ENCODE data around the gene LIPC.
A peak's percentile ranks its signal among the peaks of the same experiment; 100 is the strongest.

LIPC gene

GRCh38 chr15:58407236-58407775 is 24.5 kb upstream of the LIPC start:
- DNase-seq, result no peak

- DNase-seq, result no peak
Measured at GRCh38 chr15:58407778-58408177, 24.0 kb upstream of the LIPC start.

GRCh38 chr15:58409861-58410260 is 21.9 kb upstream of the LIPC start:
- no peak for DNase-seq

DNA sequence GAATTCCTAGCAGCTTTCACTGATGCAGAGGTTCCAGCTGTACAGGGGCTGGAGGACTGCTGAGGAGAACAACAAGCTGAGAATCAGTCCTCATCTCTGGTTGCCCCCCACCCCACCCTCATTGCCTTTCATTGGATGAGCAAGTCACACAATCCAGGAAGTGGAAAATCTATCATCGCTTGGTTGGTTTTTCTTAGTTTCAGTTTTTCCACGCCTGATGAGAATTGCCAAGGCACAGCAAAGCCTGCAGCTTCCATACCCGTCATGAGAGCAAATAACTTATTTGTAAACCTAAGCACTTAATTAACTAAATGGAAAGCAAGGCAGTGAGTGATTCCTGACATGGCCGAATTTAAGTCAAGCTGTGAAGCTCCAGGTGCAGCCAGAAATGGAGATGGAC is 21.4 kb upstream of the LIPC start:
- peak; percentile 49 for DNase-seq

GRCh38 chr15:58413253-58413652 is 18.5 kb upstream of the LIPC start:
- no peak for DNase-seq

DNA sequence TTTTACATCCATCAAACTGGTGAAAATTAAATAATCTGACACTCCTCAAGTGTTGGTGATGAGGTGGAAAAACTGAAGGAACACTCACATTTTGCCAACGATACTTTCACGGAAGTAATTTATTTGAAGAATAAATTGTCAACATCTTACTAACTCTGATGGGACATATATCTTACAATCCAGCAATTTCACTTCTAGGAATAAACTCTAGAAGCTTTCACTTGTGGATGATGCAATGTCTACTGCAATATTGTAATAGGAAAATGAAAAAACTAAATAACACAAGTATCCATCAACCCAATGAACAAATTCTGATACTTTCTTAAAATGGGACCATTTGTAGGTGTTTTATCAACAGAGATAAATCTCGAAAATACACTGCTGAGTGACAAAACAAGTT is 16.2 kb upstream of the LIPC start:
- DNase-seq, result no peak

DNA sequence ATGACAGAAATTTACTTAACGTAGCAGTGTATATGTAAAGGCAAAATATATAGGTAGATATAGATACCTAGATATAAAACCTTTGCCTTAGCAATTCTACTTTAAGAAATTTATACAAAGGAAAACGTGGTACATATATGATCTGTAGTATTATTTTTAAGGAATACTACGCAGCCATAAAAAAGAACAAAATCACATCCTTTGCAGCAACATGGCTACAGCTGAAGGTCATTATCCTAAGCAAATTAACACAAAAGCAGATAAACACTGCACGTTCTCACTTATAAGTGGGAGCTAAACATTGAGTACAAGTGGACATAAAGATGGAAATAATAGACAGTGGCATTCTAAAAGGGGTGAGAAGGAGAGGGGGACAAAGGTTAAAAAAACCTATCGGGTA is 14.8 kb upstream of the LIPC start:
- no peak for DNase-seq

DNA sequence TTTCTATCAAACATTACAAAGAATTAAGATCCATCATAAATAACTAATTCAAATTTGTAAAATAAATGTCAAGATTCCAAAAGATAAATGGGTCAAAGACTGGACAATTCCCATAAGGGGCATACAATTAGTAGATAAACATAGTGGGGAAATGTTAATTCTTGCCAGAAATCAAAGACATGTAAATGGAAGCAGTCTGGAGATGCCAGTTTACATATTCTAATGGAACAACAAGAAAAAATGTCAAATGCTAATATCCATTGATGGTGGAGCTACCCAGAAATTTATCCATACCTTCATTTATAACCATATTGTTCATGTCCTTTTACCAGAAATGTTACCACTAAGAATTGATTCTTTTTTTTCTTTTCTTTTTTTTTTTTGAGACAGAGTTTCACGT is 13.7 kb upstream of the LIPC start:
- DNase-seq, result no peak

DNA sequence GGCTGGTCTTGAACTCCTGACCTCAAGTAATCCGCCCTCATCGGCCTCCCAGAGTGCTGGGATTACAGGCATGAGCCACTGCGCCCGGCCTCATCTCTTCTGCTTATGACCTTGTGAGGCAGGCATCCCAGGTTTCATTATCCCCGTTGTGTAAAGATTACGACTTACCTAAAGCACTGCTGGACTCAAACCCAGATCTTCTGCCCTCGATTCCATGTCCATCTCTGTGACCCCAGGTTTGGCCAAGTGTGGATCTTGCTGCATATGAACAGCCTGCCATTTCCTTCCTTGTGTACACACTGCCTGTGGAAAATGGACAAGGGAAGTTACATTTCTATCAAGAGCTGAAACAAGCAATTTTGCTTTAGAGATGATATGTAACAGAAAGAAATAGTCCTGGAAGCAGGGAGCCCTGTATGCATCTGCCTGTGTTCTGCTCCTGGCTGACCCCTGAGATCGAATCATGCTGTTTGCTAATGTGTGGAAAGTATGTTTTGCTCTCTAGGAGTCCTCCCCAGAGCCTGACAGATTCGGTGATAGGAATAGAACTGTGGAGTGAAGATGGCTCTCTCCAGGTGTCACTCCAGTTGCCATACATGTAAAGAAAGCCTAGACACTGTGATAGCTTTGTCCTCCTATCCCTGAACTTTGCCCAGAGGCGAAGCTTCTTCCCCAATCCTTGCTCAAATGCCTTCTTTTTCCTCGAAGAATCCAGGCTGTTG is 11.8 kb upstream of the LIPC start:
- no peak for DNase-seq

DNA sequence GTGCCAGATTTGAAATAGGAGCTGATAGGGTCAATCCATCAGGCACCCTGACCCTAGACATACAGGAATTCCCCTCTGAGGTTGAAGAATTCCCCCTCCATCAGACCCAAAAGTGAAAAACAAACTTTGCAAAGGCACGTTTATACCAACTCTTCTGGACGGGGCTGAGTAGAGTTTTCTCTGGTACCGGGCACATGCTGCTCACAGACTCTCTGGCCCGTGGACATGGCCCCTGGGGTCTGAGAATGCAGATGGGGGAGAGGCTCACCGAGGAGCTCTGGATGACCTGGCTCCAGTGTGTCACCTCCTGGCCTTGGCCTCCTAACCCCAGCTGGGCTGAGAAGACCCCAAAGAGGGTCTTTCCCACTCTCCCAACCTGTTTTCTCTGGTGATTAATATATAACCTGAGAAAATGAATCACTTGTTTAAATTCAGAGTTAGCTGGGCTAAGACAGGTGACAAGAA is 11.2 kb upstream of the LIPC start:
- DNase-seq, result no peak

GRCh38 chr15:58423205-58423604 is 8.6 kb upstream of the LIPC start:
- DNase-seq, result no peak

DNA sequence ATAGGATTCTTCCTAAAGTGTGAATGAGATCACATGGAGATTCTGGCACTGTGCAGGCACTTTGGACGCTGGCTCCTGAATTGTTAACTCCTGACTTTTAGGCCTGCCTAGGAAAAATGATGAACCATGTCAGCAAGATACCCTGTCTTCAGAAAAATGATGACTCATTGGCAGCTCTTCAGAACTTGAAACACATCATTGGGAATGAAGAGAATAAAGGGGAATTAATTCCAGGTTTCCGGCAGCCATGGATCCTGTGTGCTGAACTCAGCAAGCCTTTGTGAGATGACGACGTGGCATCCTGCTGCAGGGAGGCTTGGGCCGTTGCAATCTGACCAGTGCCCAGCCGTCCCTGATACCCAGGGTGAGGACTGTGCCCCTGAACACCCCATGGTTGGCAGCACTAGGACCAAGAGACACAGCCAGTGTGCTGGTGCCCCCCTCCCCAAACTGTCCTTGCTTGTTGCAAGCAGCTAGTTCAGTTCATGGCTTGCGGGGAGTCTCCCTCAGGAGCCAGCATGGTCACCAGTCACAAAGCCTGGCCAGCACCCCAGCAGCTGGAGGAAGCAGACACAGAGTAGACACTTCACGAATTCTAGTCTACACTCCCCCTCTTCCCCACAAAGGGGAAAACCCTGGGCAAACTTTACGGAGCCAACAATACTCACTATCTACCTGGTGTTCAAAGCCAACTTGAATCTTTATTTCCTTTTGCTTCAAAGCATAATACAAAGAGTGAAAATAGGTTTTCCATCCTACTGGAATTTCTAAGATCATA is 7.8 kb upstream of the LIPC start:
- DNase-seq, result no peak

DNA sequence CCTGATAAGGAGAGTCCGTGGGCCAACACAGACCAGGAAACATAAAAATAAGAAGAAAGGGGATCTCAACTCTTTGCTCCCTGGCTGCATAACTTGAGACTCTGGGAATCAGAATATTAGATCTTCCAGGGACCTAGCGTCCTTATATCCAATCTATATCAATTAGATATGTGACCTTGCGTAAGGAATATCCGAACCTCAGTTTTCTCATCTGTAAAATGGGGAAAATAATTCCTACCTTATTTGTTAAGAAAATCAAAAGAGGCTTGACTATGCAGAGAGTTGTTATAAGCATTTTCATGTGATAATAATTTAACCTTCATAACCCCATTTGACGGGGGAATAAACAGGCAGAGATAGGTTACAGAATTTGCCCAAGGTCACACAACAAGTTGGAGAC is 7.1 kb upstream of the LIPC start:
- no peak for DNase-seq

DNA sequence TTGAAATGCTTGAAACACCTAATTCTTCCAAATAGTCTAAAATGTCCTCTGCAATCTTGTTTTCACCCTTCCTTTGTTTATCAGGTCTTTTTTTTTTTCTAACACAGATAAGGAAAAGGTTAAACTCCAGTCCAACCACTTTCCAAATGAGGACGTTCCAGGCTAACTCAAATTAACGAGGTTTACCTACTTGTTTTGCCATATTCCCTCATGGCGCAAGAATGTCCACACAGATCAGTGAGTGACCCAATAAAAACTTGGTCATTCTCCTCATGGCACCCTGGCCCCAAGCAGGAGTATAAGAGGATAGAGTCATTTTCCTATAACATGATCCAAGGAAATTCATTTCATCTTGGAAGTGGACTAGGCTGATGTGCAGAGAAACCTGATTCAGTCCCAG is 6.6 kb upstream of the LIPC start:
- DNase-seq, result no peak

- no peak for DNase-seq
Measured at GRCh38 chr15:58425834-58426233, 6.0 kb upstream of the LIPC start.

GRCh38 chr15:58426501-58426900 is 5.3 kb upstream of the LIPC start:
- DNase-seq, result no peak

DNA sequence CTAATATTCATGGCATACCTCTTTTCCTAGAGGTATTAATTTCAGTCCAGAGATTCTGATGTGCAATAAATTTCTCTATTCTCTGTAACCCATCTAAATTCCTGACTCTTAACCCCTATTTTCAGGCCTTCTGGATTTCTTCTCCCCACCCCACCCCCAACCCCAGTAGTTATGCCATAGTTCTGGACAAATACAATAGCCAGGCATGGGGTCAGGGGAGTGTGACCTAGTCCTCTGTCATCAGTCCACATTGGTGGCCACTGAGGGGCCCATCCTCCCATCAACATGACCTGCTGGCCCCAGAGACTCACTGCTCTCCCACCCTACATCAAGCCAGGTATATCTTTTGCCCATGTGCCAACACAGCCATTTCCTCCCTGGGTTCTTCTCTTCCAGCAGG is 3.8 kb upstream of the LIPC start:
- no peak for DNase-seq

GRCh38 chr15:58430224-58430787 is 1.5 kb upstream of the LIPC start:
- DNase-seq, result no peak

- DNase-seq, result no peak
Measured at GRCh38 chr15:58432401-58432800, 610 bp downstream of the LIPC start.

GRCh38 chr15:58433597-58434333 is 2.0 kb downstream of the LIPC start:
- DNase-seq, result no peak

GRCh38 chr15:58434334-58434875 is 2.6 kb downstream of the LIPC start:
- DNase-seq, result no peak

- no peak for DNase-seq
Measured at GRCh38 chr15:58436552-58436951, 4.8 kb downstream of the LIPC start.

Measured in CD4-positive, alpha-beta T cell treated with Interleukin-6 for 4 hours (primary cell).